GM12874 (cell line): ENCODE results near the gene ZBTB7C.

ENCODE experiments used
- TF ChIP-seq, protein P1 (sequence below): IDR thresholded peaks from 2 replicates; pipeline ENCODE4 v1.5.1; 2011; ENCODE audit warnings: low read depth, mild to moderate bottlenecking, control low read depth, low read length, moderate library complexity; ENCODE audit not compliant: insufficient read depth

The ZBTB7C gene

GRCh38 chr18:48013162-48013561 lies 396.0 kb downstream of the ZBTB7C start:
- TF ChIP-seq, protein P1, sequence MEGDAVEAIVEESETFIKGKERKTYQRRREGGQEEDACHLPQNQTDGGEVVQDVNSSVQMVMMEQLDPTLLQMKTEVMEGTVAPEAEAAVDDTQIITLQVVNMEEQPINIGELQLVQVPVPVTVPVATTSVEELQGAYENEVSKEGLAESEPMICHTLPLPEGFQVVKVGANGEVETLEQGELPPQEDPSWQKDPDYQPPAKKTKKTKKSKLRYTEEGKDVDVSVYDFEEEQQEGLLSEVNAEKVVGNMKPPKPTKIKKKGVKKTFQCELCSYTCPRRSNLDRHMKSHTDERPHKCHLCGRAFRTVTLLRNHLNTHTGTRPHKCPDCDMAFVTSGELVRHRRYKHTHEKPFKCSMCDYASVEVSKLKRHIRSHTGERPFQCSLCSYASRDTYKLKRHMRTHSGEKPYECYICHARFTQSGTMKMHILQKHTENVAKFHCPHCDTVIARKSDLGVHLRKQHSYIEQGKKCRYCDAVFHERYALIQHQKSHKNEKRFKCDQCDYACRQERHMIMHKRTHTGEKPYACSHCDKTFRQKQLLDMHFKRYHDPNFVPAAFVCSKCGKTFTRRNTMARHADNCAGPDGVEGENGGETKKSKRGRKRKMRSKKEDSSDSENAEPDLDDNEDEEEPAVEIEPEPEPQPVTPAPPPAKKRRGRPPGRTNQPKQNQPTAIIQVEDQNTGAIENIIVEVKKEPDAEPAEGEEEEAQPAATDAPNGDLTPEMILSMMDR, result no peak

GRCh38 chr18:48011926-48012465 lies 397.2 kb downstream of the ZBTB7C start:
- TF ChIP-seq, protein P1, result no peak

DNA sequence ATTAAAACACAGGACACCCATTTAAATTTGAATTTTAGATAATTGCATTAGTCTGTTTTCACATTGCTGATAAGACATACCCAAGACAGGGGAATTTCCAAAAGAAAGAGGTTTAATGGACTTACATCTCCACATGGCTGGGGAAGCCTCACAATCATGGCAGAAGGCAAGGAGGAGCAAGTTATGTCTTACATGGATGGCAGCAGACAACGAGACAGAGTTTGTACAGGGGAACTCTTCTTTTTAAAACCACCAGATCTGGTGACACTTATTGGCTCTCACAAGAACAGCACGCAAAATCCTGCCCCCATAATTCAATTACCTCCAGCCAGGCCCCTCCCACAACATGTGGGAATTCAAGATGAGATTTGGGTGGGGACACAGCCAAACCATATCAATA lies 398.9 kb downstream of the ZBTB7C start:
- TF ChIP-seq, protein P1, result no peak

DNA sequence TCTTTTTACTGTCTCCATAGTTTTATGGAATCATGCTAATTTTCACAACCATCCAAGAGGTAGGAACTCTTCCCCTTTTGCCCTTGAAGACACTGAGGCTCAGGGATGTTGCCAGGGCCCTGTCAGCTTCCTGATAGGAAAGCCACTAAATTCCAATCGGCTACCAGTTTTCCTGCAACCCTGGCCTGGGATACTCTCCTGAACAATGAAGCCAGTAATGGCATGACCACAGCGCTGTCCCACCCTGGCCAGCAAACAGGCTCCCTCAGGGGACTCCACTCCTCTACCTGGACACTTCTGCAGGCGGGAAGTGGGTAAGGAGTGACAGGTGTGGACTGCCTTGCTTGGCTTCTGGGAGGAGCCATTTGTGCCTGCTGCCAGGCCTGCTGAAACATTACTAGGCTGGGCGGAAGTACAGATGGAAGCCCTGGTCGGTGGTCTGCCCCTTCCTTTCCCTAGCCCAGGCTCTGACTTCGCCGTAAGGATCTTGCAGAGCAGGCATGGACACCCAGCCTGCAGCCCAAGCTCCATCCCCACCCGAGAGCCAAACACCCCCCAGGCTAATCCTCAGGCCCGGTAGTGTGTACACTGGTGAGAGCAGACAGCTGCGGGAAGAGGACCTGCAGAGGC lies 400.0 kb downstream of the ZBTB7C start:
- TF ChIP-seq, protein P1, result no peak

- TF ChIP-seq, protein P1, result peak; percentile 55
Measured at GRCh38 chr18:48007955-48008701, 401.1 kb downstream of the ZBTB7C start.

GRCh38 chr18:48007381-48007780 lies 401.8 kb downstream of the ZBTB7C start:
- TF ChIP-seq, protein P1, result no peak

DNA sequence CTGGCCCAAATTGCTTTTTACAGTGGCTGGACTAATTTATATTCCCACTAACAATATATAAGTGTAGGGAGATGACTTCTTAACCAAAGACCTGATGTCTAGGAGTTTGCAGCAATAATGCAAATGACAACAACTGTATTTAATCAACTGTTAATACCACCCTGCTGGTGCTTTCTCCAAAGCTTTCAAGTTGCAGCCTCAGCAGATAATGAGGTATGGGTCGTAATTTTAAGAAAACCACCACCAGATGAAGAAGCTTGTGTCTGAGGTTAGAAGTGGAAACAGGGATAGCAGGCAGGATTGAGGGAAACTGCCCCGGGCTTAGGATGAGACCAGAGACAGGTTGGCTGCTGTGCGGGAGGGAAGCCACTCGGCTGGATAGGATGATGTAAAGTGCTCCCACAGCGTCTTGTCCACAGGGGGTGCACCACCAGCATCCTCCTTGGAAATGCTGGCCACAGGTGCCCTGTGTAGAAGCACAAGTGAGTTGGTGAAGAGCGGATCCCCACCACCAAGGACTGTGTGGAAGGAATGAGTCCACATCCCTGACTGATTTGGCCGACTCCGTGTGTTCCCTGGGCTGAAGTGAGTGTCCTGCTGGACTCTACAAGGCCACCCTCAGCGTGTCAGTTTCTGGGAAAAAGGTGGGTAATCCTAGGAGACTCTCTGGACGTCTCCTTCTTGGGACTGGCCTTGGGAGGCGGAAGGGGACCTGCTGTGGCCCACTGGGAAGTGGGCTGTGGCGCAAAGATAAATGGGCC lies 402.6 kb downstream of the ZBTB7C start:
- TF ChIP-seq, protein P1, result no peak
